GM19035 (cell line): ENCODE measurements around the gene RGS17.
"Not testable (repeated sequence)": the region's sequence is repeated elsewhere in the genome, so short reads cannot be mapped to it uniquely, and the experiment has no call there.

Experiments used
- ATAC-seq: cut with Tn5 transposase; IDR thresholded peaks from one replicate; pipeline ENCODE4 v1.9.1; 2021; ENCODE audit not compliant: unreplicated experiment

Gene RGS17

GRCh38 chr6:153131037-153131981 lies at the start of gene RGS17:
TSS of gene RGS17 (minus strand) at chr6:153131282. CDS start at chr6:153044018, 87,264 bp downstream.
- ATAC-seq = peak; percentile 58

- no peak for ATAC-seq
Measured at GRCh38 chr6:153172815-153173214, 41.7 kb upstream of the RGS17 start.

- no peak for ATAC-seq
Measured at GRCh38 chr6:153170511-153170910, 39.4 kb upstream of the RGS17 start.

GRCh38 chr6:153167907-153168306 lies 36.8 kb upstream of the RGS17 start:
- no peak for ATAC-seq

- no peak for ATAC-seq
Measured at GRCh38 chr6:153167061-153167891, 36.2 kb upstream of the RGS17 start.

- no peak for ATAC-seq
Measured at GRCh38 chr6:153162646-153163045, 31.6 kb upstream of the RGS17 start.

- no peak for ATAC-seq
Measured at GRCh38 chr6:153162172-153162571, 31.1 kb upstream of the RGS17 start.

- ATAC-seq = no peak
Measured at GRCh38 chr6:153160221-153160620, 29.1 kb upstream of the RGS17 start.

- no peak for ATAC-seq
Measured at GRCh38 chr6:153150752-153151440, 19.8 kb upstream of the RGS17 start.

- ATAC-seq = no peak
Measured at GRCh38 chr6:153150371-153150751, 19.3 kb upstream of the RGS17 start.

- ATAC-seq = no peak
Measured at GRCh38 chr6:153149891-153150290, 18.8 kb upstream of the RGS17 start.

- no peak for ATAC-seq
Measured at GRCh38 chr6:153146413-153146812, 15.3 kb upstream of the RGS17 start.

GRCh38 chr6:153145591-153145990 lies 14.5 kb upstream of the RGS17 start:
- no peak for ATAC-seq

- ATAC-seq = no peak
Measured at GRCh38 chr6:153143200-153143599, 12.1 kb upstream of the RGS17 start.

GRCh38 chr6:153140299-153140698 lies 9.2 kb upstream of the RGS17 start:
- ATAC-seq = no peak

GRCh38 chr6:153138930-153139329 lies 7.8 kb upstream of the RGS17 start:
- ATAC-seq = no peak

GRCh38 chr6:153135681-153136080 lies 4.6 kb upstream of the RGS17 start:
- ATAC-seq = no peak

- not testable (repeated sequence) for ATAC-seq
Measured at GRCh38 chr6:153133667-153134066, 2.6 kb upstream of the RGS17 start.

GRCh38 chr6:153130515-153131036 lies 506 bp downstream of the RGS17 start:
- peak; percentile 14 for ATAC-seq

- ATAC-seq = no peak
Measured at GRCh38 chr6:153129873-153130514, 1.1 kb downstream of the RGS17 start.
